GM21717 (cell line): ENCODE results near the gene RETSAT.
A peak's percentile ranks its signal among the peaks of the same experiment; 100 is the strongest.
"Not testable (repeated sequence)": the region's sequence is repeated elsewhere in the genome, so short reads cannot be mapped to it uniquely, and the experiment has no call there.

Experiments used
- ATAC-seq: cut with Tn5 transposase; IDR thresholded peaks from one replicate; pipeline ENCODE4 v1.9.1; 2021; ENCODE audit warnings: mild to moderate bottlenecking, moderate library complexity; ENCODE audit not compliant: unreplicated experiment

The RETSAT gene

DNA sequence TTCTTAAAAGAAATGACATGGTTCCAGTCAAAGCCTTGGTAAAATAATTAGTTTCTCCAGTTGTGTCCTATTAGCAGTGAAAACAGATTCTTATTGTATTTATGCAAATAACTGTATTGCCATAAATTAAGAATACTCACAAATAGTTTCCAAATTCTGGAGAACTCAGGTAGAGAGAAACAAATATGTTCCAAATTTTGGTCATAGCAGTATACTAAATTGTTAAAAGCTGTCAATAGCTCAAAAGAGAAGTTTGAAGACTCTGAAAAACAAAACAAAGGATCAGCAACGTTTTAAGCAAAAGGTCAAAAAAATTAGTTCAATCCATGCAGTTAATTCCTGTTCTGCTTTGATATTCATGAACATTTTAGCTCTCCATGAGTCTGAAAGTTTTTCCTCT lies 25.7 kb upstream of the RETSAT start:
- no peak for ATAC-seq

DNA sequence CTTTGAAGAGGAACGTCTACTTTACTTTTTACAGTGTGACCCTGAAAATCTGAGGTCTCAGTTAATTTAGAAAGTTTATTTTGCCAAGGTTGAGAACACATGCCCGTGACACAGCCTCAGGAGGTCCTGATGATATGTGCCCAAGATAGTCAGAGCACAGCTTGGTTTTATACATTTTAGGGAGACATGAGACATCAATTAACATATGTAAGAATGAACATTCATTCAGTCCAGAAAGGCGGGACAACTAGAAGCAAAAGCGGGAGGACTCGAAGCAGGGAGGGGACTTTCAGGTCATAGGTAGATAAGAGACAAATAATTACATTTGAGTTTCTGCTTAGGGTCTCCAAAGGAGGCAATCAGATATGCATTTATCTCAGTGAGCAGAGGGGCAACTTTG lies 23.9 kb upstream of the RETSAT start:
- ATAC-seq, result no peak

DNA sequence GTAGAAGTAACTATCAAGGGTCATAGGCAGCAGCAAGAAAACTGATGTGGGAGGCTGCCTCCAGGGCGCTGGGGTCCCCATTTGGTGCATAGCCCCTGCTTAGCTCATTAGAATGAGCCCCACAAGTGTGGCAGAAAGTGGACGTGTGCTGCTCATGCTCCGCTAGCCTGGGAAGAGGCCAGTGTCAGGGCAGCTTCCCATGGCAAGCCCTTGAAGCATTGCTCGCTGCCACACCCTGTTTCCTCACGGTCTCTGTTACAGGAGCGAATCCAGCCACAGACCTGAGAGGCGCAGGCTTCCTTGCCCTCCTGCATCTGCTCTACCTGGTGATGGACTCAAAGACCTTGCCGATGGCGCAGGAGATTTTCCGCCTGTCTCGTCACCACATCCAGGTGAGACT lies 22.8 kb upstream of the RETSAT start:
- ATAC-seq, result no peak

DNA sequence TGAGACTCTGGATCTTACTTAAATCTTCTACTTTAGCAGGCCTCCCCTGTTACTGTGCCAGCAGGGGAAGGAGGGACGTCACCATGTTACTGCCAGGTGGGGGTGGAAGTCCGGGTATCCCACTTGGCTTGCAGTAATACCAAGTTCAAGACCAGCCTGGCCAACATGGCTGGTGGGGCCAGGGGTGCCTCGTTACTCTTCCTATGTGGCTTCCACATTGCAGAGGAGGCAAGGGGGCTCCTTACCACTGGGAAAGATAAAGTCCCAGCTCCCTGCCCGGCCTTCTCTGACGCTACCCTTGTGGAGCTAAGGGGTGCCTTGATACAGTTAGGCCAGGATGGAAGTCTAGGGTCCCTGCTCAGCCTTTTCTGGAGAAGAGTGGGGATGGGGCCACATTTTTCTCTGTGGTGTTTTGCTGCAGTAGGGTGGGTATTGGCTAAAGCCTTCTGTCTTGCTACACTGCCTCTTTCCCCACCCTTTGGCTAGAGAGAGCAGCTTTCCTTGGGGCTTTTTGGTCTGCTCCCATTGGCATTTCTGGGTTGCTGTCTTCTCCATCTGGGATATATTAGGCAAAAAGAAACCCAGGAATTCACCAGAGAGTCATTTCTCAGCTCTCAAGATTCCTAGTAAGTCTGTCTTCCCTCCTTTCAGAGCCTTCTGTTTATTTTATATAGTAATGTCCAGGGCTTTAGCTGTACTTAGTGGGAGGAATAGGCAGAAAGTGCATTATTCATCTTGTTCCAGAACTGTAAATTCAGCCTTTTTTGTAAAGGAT lies 22.1 kb upstream of the RETSAT start:
- no peak for ATAC-seq

DNA sequence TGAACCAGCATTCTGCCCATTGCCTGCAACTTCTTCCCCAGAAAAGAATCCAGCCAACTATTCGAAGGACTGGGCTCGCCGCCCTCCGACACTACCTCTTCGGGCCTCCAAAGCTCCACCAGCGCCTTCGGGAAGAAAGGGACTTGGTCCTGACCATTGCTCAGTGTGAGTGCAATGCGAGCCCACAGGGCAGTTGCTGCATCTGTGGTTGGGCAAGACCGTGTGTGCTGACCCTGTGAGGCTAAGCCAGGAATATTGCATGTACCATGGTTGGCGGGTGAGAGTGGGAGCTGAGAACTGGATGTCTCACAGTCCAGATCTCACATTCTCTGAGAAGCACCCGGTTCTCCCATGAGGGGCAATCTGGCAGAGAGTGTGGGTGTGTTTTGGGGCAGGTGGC lies 16.7 kb upstream of the RETSAT start:
- ATAC-seq, result no peak

DNA sequence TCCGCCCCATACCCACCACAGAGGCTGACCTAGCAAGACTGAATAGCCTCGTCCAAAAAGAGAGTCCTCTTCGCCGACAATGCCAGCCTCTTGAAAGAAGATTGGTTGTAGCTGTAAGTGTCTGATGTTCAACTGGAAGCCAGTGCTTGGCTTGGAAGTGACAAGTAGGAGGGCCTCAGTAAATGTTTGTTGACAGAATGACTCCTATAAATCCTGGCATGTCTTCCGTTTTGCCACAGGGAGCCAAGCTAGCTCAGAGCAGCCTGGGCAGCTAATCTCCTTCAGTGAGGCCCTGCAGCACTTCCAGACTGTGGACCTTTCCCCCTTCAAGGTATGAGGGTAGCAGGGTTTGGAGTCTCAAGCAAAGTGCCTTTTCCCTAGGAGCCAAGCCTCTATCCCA lies 15.2 kb upstream of the RETSAT start:
- ATAC-seq, result no peak

DNA sequence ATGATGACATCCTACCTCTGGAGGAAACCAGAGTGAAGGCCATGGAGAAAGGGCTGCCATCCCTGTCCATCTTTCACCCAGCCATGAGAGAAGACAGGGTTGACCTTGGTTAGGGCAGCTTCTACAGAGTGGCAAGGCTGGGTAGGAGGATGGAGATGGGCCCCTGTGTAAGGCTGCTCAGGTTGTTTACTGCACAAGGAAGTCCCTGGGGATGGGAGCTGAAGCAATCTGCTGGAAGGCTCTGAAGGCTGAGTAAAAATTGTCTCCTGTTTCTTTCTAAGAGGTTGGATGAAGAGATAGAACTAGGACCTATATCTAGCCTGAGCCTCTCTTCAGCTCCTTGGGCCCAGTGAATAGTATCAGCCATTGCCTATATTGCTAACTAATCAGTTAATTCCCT lies 14.6 kb upstream of the RETSAT start:
- ATAC-seq, result no peak

DNA sequence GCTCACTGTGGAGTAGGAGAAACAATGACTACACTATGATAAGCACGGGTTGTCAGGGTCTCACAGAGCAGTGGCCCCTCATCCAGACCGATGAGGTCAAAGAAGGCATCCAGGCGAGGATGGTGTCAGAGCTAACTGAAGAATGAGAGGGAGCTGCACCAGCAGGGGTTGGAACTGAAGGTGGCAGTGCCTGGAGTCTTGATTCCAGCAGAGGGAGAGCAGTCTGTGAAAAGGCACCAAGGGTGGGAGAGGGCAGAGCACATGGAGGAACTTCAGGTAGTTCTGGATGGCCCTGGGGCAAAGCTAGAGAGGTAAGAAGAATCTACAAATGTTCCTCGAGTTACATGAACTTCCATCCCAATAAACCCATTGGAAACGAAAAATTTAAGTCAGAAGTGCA lies 12.9 kb upstream of the RETSAT start:
- no peak for ATAC-seq

DNA sequence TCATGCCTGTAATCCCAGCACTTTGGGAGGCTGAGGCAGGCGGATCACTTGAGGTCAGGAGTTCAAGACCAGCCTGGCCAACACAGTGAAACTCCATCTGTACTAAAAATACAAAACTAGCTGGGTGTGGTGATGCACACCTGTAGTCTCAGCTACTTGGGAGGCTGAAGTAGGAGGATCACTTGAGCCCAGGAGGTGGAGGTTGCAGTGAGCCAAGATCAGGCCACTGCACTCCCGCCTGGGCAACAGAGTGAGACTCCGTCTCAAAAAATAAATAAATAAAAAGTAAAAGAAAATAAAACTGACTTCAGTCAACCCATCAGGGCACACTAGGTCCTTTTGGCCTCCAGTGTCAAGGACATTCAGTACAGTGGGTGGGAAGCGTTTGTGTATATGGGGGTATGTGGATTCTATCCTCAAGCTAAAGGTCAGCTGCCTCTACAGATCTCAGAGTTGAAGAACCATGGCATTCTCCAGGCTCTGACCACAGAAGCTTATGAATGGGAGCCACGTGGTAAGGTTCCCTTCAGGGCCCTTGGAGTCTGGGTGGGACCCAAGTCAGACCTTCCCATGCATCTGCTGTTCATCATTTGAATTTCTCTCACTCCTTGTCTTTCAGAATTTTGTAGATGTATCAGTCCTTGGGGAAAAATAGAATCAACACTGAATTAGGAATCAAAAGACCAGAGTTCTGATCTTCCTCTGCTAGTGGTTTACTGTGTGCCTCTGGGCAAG lies 8.5 kb upstream of the RETSAT start:
- ATAC-seq, result not testable (repeated sequence)

DNA sequence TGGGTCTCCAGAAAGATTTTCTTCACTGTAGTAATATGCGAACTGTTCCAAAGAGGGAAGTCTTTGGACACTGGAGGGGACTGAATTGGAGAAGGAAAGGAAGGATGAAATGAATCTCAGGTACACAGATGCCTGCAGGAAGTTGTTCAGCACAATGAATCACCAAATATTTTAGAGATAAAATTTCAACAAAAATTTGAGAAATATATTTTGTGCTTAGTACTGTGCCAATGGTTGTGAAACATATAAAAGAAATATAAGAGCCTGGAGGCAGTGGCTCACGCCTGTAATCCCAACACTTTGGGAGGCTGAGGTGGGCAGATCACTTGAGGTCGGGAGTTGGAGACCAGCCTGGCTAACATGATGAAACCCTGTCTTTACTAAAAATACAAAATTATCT lies 3.4 kb upstream of the RETSAT start:
- ATAC-seq, result no peak

DNA sequence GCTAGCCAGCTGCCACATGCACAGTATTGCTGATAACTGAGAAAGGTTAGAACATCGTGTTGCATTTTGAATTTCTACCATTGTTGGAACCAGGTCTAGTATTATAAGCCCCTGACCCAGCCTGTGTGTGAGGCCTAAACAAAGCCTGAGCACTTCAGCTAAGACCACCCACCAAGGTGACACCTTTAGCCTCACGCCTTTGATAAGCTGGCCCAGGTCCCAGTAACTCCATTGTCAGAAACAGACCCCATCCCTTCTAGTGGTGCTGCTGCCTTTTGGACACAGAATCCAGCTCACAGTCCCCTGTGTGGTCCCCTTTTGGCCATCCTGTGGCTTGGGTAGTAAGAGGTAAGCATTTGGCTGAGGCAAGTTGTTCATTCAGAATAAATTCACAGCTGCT lies 1.9 kb upstream of the RETSAT start:
- no peak for ATAC-seq

DNA sequence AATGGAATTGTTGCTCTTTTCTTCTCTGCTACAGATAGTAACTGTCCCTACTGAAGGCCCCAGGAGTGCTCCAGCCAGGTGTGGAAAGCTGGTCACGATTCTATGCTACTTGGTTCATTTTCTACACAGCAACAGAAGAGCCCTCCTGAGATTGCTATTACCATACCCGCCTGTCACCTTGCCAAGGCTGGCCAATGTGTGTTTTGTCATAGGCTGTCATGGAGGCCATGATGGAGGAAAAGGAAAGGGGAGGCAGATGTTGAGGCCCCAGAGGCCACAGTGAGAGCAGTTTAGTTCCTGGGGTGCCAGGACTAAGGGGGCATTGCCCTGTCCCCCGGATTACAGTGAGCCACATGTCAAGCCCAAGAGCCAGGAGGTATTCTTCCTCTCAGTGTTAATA lies 1.2 kb upstream of the RETSAT start:
- no peak for ATAC-seq

DNA sequence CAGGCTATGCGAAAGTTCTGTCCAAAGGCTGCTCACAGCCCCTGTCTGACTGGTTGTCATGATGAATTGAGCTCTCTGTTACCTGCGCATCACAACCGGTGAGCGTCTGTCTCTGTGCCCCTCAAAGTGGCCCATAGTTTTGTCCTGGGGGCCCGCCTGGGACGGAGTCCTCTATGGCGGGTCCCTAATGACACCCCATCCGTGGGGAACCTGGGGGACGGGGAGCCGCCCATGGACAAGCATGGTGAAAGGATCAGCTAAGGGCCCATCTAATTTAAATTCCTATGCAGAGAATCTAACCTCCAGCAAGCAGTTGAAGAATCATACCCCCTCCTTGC lies 714 bp upstream of the RETSAT start:
- ATAC-seq, result peak; percentile 1

DNA sequence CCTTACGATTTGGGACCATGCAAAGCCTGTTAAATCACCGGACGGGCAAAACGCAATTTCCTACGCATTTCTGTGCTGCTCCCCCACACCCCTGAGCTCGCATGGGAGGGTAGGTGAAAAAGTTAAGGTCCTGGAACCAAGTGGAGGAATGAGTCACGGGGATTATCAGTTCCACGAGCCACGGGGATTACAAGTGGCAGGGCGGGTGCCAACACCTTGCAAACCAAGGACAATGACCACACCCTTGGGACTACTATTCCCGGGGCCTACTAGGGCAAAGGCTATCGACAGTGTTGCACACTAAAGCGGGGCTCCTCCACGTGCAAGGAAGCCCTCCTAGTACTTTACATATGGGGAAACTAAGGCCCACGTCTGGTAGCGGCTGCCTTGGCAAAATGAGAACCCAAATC lies 447 bp downstream of the RETSAT start:
- peak; percentile 14 for ATAC-seq

DNA sequence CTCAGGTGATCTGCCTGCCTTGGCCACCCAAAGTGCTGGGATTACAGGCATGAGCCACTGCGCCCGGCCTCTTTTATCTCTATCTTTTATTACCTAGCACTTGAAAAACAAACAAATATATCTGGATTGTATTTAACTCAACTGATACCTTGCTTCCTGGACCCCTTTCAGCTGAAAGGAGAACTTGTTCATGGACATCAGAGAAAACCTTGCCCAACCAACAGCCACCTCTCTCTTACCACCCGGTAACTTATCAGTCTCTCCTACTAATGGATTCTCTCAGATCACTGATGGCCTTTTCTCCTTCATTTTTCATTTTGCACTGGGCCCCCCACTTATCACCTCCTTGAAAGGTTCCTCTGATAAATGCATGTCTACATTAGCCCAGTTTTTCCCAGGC lies 6.7 kb downstream of the RETSAT start:
- ATAC-seq, result no peak

DNA sequence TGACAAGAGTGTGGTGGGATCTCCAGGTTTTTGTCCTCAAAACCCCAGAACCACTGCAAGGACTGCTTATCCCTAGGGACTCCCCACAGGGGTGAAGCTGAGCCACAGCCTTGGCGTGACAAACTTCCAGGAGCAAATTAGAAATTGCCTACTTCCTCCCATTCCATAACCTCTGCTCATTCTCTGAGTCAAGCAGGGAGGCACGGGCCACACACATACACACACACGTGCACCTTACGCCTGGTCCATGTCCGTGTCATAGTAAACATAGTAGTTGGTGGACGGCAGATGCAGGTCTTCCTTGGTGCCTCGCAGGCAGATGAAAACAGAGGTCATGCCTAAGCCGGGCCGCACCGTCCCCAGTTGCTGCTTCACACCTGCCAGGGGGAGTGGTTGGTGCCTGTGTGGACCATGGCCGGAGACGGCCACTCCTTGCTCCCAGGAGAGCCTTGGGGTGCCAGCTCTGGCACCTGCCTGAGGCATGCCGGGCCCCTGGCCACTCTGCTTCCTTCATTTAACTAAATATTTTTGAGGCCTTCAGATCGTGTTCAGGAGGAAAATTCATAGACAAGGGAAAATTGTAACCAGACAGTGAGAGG lies 9.9 kb downstream of the RETSAT start:
- no peak for ATAC-seq

DNA sequence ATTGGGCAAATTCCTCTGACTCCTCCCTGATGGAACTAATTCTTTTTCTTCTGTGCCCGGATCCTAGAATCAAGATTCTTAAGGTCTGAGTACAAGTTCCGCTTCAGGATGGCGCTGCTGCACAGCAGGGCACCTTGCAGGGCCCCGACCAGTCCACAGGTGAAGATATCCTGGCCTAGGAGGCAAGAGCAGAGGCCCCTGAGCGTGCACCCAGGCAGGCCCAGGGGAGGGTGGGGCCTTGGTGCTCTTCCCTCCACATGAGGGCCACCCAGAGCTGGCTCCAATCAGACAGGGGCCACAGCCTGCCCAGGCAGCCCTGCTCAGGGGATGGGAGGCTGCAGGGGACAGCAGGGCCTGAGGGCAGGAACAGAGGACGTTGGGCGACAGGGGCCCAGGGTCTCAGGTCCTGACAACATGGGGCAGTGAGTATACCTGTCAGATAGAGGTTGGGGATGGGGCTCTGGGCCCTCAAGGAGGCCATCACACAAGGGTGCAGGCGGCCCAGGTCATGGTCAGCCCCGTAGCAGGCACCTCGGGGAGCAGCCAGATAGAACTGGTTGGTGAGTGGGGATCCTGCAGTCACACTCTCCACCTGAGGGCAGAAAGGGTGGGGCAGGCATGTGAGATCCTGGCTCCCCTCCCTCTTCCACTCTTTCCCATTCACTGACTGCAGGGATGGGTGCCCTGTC lies 11.0 kb downstream of the RETSAT start:
- not testable (repeated sequence) for ATAC-seq

DNA sequence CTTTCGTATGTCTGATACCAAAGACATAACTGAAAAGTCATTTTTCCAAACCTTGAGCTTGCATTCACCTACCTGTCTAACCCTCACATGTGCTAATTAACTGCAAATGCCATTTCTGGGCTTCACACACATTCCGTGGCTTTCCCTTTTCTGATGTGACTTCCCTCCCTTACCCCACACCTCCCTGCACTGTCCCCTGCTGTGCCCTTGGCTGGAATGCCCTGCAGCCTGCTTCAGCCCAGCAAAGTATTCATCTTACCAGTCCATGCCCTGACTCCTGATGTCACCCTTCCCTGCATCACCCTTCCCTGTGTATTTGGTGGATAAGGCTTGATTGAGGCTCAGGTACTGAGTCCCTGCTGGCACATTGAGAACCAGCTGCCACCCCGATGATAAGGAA lies 12.2 kb downstream of the RETSAT start:
- ATAC-seq, result no peak

DNA sequence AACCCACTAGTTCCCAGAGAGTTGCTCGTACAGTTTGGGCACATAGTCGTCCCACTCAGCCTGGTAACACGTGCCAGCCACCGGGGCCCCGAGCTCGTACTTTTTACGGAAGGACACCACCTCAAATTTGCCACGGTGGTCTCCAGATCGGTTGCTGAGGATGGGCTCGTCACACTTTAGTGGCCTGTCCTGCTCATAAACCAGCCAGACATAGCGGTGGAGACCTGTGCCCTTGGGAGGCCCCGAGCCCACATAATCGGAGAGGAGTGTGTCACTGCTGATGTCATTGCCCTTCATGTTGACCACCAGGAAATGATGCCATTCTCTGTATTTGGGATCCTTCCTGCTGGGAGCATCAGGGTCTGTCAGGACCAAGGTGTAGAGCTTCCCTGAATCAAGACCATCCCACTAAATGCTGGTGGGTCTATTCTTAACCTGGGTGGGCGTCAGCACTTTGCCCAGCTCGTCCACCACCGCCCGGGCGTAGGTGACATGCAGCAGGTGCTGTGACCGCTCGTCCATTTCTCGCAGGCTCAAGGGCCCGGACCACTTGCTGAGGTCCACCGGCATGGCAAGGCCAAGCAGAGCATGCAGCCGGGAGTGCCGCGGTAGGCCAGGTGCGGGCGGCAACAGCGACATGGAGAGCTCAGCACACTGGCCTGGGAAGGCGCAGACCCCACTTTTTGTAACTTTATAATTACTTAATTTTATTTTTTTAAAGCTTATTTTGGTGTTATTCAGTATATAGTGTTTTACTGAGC lies 12.9 kb downstream of the RETSAT start:
- no peak for ATAC-seq

DNA sequence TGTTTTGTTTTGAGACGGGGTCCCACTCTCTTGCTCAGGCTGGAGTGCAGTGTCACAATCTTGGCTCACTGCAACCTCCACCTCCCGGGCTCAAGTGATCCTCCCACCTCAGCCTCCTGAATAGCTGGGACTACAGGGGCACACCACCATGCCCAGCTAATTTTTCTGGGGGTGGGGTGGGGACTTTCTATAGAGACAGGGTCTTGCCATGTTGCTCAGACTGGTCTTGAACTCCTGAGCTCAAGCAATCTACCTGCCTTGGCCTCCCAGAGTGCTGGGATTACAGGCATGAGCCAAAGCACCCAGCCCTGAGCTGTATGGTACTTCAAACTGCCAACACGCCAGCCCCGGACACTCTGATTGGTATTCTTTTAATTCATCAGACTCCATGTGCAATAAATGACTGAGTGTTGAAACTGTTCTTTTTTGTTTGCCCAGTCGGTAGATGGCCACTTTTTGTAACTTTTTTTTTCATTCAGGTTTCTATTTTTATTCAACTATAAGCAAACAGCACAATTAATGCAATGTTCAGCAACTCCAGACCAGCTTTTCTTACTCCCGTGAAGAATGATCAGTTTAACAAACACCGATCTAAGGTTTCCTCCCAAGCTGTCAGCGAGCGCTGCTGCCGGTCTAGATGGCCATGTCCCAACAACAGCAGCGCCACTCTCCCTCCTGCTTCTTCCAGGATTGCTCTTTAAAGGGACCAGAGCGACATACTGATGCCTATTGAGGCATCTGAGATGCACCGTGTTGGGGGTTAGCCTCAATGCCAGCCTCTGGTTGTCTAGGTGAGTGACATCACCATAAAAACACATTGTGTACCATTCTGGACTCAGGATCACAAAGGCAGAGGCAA lies 14.1 kb downstream of the RETSAT start:
- no peak for ATAC-seq
